B cell (primary cell): ENCODE measurements around the gene DMPK.

Experiments
- EZH2 ChIP-seq: IDR thresholded peaks from 2 replicates; pipeline ENCODE4 v1.6.1; 2012; ENCODE audit warnings: borderline replicate concordance, low read depth, mild to moderate bottlenecking, moderate library complexity, low read length; ENCODE audit not compliant: insufficient read depth, poor library complexity, severe bottlenecking
- TF ChIP-seq, protein P1 (sequence below): fragments of 200-600 bp; IDR thresholded peaks from one replicate; pipeline ENCODE4 v1.8.0; 2022; ENCODE audit warnings: antibody characterized with exemption, mild to moderate bottlenecking

DNA sequence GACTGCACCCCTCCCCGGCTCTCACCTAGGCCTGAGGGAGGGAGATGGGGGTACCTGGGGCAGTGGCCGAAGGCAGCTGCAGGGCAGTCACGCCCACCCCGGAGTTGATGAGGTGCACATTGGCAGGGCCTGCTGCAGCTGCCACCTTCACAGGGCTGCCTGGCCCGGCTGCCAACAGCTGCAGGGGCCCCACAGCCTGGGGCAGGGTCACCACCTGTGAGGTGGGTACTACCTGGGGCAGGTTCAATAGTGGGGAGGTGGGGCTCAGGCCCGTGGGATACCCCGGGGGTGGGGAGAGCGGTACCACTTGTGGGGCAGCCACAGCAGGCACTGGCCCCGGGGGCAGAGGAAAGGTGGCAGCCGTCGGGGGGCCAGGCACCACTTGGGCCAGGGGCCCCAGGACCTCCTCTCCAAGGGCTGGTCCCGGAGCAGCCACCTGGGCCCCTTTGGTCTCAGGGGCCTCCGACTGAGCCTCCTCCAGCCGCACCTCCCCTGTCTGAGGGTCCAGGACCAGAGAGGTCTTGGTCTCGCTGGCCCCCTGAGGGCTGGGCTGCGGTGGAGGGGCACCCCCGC, 15.9 kb downstream of the DMPK start:
- TF ChIP-seq, protein P1, sequence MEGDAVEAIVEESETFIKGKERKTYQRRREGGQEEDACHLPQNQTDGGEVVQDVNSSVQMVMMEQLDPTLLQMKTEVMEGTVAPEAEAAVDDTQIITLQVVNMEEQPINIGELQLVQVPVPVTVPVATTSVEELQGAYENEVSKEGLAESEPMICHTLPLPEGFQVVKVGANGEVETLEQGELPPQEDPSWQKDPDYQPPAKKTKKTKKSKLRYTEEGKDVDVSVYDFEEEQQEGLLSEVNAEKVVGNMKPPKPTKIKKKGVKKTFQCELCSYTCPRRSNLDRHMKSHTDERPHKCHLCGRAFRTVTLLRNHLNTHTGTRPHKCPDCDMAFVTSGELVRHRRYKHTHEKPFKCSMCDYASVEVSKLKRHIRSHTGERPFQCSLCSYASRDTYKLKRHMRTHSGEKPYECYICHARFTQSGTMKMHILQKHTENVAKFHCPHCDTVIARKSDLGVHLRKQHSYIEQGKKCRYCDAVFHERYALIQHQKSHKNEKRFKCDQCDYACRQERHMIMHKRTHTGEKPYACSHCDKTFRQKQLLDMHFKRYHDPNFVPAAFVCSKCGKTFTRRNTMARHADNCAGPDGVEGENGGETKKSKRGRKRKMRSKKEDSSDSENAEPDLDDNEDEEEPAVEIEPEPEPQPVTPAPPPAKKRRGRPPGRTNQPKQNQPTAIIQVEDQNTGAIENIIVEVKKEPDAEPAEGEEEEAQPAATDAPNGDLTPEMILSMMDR, result no peak
- TF ChIP-seq EZH2, result no peak
